K562 (cell line): ENCODE measurements around the gene LMAN2. TPM values are rescaled to one million over a fixed set of nuclear protein-coding genes. Genes with fewer than 3 reads are reported as not detected.

Source experiments
- ATAC-seq: fragments of 200-7000 bp; cut with Tn5 transposase; 3 replicates; pipeline ENCODE4 v1.9.1; 2020; ENCODE audit warnings: moderate library complexity
- BruUV-seq: library from RNA; stranded (reverse); fragments of 400-500 nt; replicated peaks from 2 replicates; lab custom pipeline; 2021; lab: Mats Ljungman, UMichigan
- CTCF ChIA-PET: fragments of 300-600 bp; formaldehyde crosslinking; extraction: SDS; loops from one replicate; lab custom pipeline; 2021; ENCODE audit warnings: low intra/inter-chr PET ratio; lab: Yijun Ruan, JAX
- POLR2A ChIA-PET: fragments of 300-600, 350-650 bp; sonication (Branson Sonifier 250); formaldehyde crosslinking; extraction: SDS; loops from one replicate; lab custom pipeline; 2021; ENCODE audit warnings: antibody characterized with exemption, inconsistent platforms; lab: Yijun Ruan, JAX
- DNase-seq, 4 experiments: peaks; one replicate each; pipeline versions ENCODE4 v3.0.0 to v3.0.0-alpha.2; 2011 to 2018; ENCODE audit warnings: low spot score in 3 of 4, mixed read lengths in 3 of 4; ENCODE audit errors: extremely low read depth in 1 of 4
- FAIRE-seq: peaks from 2 replicates; lab custom pipeline; 2011; peaks lifted over from hg19 to GRCh38; lab: Jason Lieb, UNC
- H2AFZ ChIP-seq: 2 replicates; pipeline ENCODE4 v1.6.0; 2011; ENCODE audit warnings: low read depth, low read length, control low read depth, inconsistent platforms
- H3K27ac ChIP-seq: fragments of 200-600 bp; 3 replicates; pipeline ENCODE4 v1.8.0; 2011; ENCODE audit warnings: low read depth, mild to moderate bottlenecking, control low read depth, inconsistent platforms, low read length, moderate library complexity, mixed read lengths; ENCODE audit errors: extremely low read depth
- H3K27me3 ChIP-seq, 2 experiments: fragments of 300-600 bp in 1 of 2; 2 replicates in 1 of 2; 3 replicates in 1 of 2; pipeline versions ENCODE4 v1.6.0 to v1.8.0; 2011; ENCODE audit warnings: inconsistent platforms in 2 of 2, low read length in 2 of 2, mild to moderate bottlenecking in 1 of 2, mixed read lengths in 1 of 2, moderate library complexity in 1 of 2; ENCODE audit not compliant: control insufficient read depth in 2 of 2, insufficient read depth in 2 of 2
- H3K36me3 ChIP-seq: fragments of 300-600 bp; 3 replicates; pipeline ENCODE4 v1.8.0; 2011; ENCODE audit warnings: mild to moderate bottlenecking, low read length, inconsistent platforms; ENCODE audit not compliant: control insufficient read depth, insufficient read depth
- H3K4me1 ChIP-seq, 2 experiments: fragments of 200-600 bp in 1 of 2; replicated peaks in 1 of 2; 2 replicates in 1 of 2; 3 replicates in 1 of 2; pipeline versions ENCODE4 v1.5.1 to v1.8.0; 2011; ENCODE audit warnings: inconsistent platforms in 2 of 2, low read length in 2 of 2, mild to moderate bottlenecking in 1 of 2, mixed read lengths in 1 of 2, moderate library complexity in 1 of 2; ENCODE audit not compliant: control insufficient read depth in 2 of 2, insufficient read depth in 2 of 2
- H3K4me2 ChIP-seq: 2 replicates; pipeline ENCODE4 v1.6.1; 2011; ENCODE audit warnings: low read length, control low read depth, inconsistent platforms, mixed read lengths; ENCODE audit not compliant: insufficient read depth
- H3K4me3 ChIP-seq: fragments of 200-600 bp; sonication (generic), shearing (Covaris generic); 2 replicates; pipeline ENCODE4 v1.5.1; 2016; ENCODE audit warnings: control low read depth, inconsistent platforms
- H3K79me2 ChIP-seq: fragments of 200-600 bp; 3 replicates; pipeline ENCODE4 v1.8.0; 2011; ENCODE audit warnings: low read length, inconsistent platforms; ENCODE audit not compliant: control insufficient read depth, insufficient read depth
- H3K9ac ChIP-seq, 2 experiments: 2 replicates each; pipeline versions ENCODE4 v1.6.0 to v1.6.1; 2011; ENCODE audit warnings: low read depth in 2 of 2, low read length in 2 of 2, control low read depth in 1 of 2, inconsistent platforms in 1 of 2, mild to moderate bottlenecking in 1 of 2, mixed read lengths in 1 of 2; ENCODE audit not compliant: insufficient read depth in 1 of 2
- H3K9me1 ChIP-seq: one replicate; pipeline ENCODE4 v1.6.0; 2011; ENCODE audit warnings: inconsistent platforms, mild to moderate bottlenecking, low read length, moderate library complexity; ENCODE audit not compliant: control insufficient read depth, insufficient read depth
- H3K9me3 ChIP-seq: replicated peaks from 2 replicates; pipeline ENCODE4 v1.5.1; 2011; ENCODE audit warnings: low read depth, low read length, inconsistent platforms; ENCODE audit not compliant: control insufficient read depth, insufficient read depth
- H4K20me1 ChIP-seq: replicated peaks from 2 replicates; pipeline ENCODE4 v1.6.1; 2011; ENCODE audit warnings: low read length, inconsistent platforms, mixed read lengths; ENCODE audit not compliant: control insufficient read depth, insufficient read depth
- HDAC1 ChIP-seq, 2 experiments: fragments of 450-650 bp; IDR thresholded peaks; 2 replicates each; pipeline ENCODE4 v1.6.1; 2016 to 2017; ENCODE audit warnings: inconsistent platforms in 1 of 2, mild to moderate bottlenecking in 1 of 2, moderate library complexity in 1 of 2
- POLR2G ChIP-seq: fragments of 200-400 bp; formaldehyde crosslinking; IDR thresholded peaks from 2 replicates; pipeline ENCODE4 v1.6.1; 2017; ENCODE audit warnings: low read depth, mild to moderate bottlenecking, antibody characterized with exemption, low read length, moderate library complexity
- SAP30 ChIP-seq: fragments of 200-600 bp; sonication (generic); IDR thresholded peaks from 2 replicates; pipeline ENCODE4 v1.6.1; 2012; ENCODE audit warnings: borderline replicate concordance, low read depth, mild to moderate bottlenecking, moderate library complexity, low read length, control low read depth, inconsistent platforms; ENCODE audit not compliant: insufficient read depth, poor library complexity, severe bottlenecking
- ZNF134 ChIP-seq: fragments of 250-450 bp; sonication (Bioruptor Pico); conservative IDR thresholded peaks from 2 replicates; pipeline ENCODE4 v1.4.0; 2020
- WGBS: fragments of 100-300 bp; shearing (Covaris generic); methylation state at CpG from one replicate; pipeline ENCODE4 v1.1.6; 2016; ENCODE audit warnings: low coverage, mixed read lengths; ENCODE audit not compliant: insufficient coverage; ENCODE audit errors: missing lambda C conversion rate; 5-methylcytosine and 5-hydroxymethylcytosine counted together
- in situ Hi-C: fragments of 300-500 bp; cut with MboI; formaldehyde crosslinking; loops from 4 replicates; pipeline ENCODE4 v1.15.0; 2018; ENCODE audit warnings: inconsistent platforms, mixed read lengths
- intact Hi-C: fragments of 100-400 bp; cut with micrococcal nuclease; formaldehyde crosslinking; loops from 2 replicates; pipeline ENCODE4 v1.14.2; 2022
- polyA plus RNA-seq, 8 experiments: library from polyadenylated mRNA; depleted of rRNA in 4 of 8; stranded (reverse) in 5 of 8; unstranded in 3 of 8; fragments of >200 nt; fragmentation: Nextera tagmentation in 2 of 8; fragmentation: Illumina TruSeq in 1 of 8; extraction: Ambion mirVana in 2 of 8; extraction: Trizol in 1 of 8; gene quantifications; 2 replicates each; pipeline versions ENCODE4 v1.2.1 to v1.2.3, GENCODE V29; 2011 to 2014; ENCODE audit warnings: inconsistent platforms in 1 of 8, missing spikeins in 1 of 8
- total RNA-seq, 7 experiments: library from RNA; depleted of rRNA in 6 of 7; stranded (reverse); fragments of >200 nt in 6 of 7; fragmentation: Illumina TruSeq in 2 of 7; extraction: Trizol in 2 of 7; gene quantifications; 2 replicates each; pipeline versions ENCODE4 v1.2.1 to v1.2.3, GENCODE V29; 2011 to 2021; ENCODE audit warnings: low replicate concordance in 1 of 7

Gene LMAN2
- total and polyA plus RNA-seq, 9 of the 15 experiments (the other 6 are each of a cell fraction or from before 2014, with no cell fraction given), result 2.7 to 254 (median 136) TPM

GRCh38 chr5:177334155-177334551 lies 17.3 kb downstream of the LMAN2 start:
- H3K4me3 ChIP-seq, result no peak overlapping the region
- no peak overlapping the region for H3K27ac ChIP-seq
- FAIRE-seq, result no peak
- ATAC-seq, result no peak
- no peaks in the 10 kb centered on the region for H3K9me1 ChIP-seq
- 0 out of 2 replicates have a peak, but pooled peaks cover 5% of the 10 kb centered on the region for H4K20me1 ChIP-seq
- in situ Hi-C loops (no loop called here), intact Hi-C loops (no loop called here)
- 85% methylated on average over 9 of the region's 15 CpGs for WGBS
- no peak overlapping the region for H3K4me2 ChIP-seq
- H3K4me1 ChIP-seq, result peaks cover 0 to 4% of the 10 kb centered on the region in 2 experiments; a peak in 1 of 5 replicates
- POLR2A ChIA-PET, result interaction anchor here (0.6 to 1.8 kb wide), 3 partner anchors 11 to 220 kb away, joined by 3 to 5 read pairs (median 3); no protein-coding TSS in a partner anchor
- H3K9ac ChIP-seq, result peak overlapping the region in 1 of 2 experiments; percentile 55; a peak in 1 of 4 replicates
- DNase-seq, result no peak
- TF ChIP-seq SAP30 (no peak), POLR2G (peak; percentile 8; the same call in 1 of the 2 replicates)
- TF ChIP-seq, all 486 proteins: peak for 1
- no peaks in the 10 kb centered on the region for H3K9me3 ChIP-seq
- BruUV-seq, result no TSS peak
- CTCF ChIA-PET, result no interaction called here
- H3K79me2 ChIP-seq, result no peaks in the 10 kb centered on the region; the same call in 2 of the 3 replicates
- H3K36me3 ChIP-seq, result peaks cover 96% of the 10 kb centered on the region; the same call in 2 of the 3 replicates
- no peaks in the 10 kb centered on the region for H3K27me3 ChIP-seq
- H2AFZ ChIP-seq, result no peak overlapping the region

- Histone ChIP-seq H3K4me1 (peaks cover 0 to 4% of the 10 kb centered on the region in 2 experiments; a peak in 1 of 5 replicates), H3K4me2 (no peak overlapping the region), H3K79me2 (no peaks in the 10 kb centered on the region), H3K27me3 (no peaks in the 10 kb centered on the region), H3K9ac (peak overlapping the region in 1 of 2 experiments; percentile 55; a peak in 2 of 4 replicates), H4K20me1 (no peaks in the 10 kb centered on the region), H3K9me1 (no peaks in the 10 kb centered on the region), H3K9me3 (no peaks in the 10 kb centered on the region)
- 92% methylated on average over 15 of the region's 16 CpGs for WGBS
- FAIRE-seq, result no peak
- ATAC-seq, result no peak
- BruUV-seq, result no TSS peak
- no peak for DNase-seq
- TF ChIP-seq ZNF134 (CRISPR knock-in tag) (peak; percentile 68), POLR2G (0 out of 2 replicates have a peak, but pooled peaks have one; percentile 41), HDAC1 (IDR thresholded peaks at IDR 0.05) (no peak)
- TF ChIP-seq, all 486 proteins: peak for 2
- ChIA-PET POLR2A (interaction anchor here (0.6 to 1.8 kb wide), 5 partner anchors 12 to 219 kb away, joined by 3 to 5 read pairs (median 4); partner anchors contain the start of gene LMAN2), CTCF (no interaction called here)
- H3K27ac ChIP-seq, result no peak overlapping the region
- intact Hi-C loops, result no loop called here
- H3K36me3 ChIP-seq, result peaks cover 93% of the 10 kb centered on the region; the same call in 2 of the 3 replicates
- in situ Hi-C loops, result no loop called here
- H2AFZ ChIP-seq, result no peak overlapping the region
- no peak overlapping the region for H3K4me3 ChIP-seq
These were observed 17.9 kb downstream of the LMAN2 start for GRCh38 chr5:177333420-177334154.
